Stimulated activated CD8-positive, alpha-beta memory T cell treated with anti-CD3 and anti-CD28 coated beads, Interleukin-15, amount 100 ng/mL, for 4 hours (primary cell): ENCODE measurements around the gene G2E3.
"Not testable (repeated sequence)": the region's sequence is repeated elsewhere in the genome, so short reads cannot be mapped to it uniquely, and the experiment has no call there.

ENCODE experiments used
- DNase-seq, 2 donors: peaks; one replicate each; pipeline ENCODE4 v3.0.0-alpha.2; 2020; ENCODE audit warnings: low read depth in 2 of 2

The G2E3 gene

DNA sequence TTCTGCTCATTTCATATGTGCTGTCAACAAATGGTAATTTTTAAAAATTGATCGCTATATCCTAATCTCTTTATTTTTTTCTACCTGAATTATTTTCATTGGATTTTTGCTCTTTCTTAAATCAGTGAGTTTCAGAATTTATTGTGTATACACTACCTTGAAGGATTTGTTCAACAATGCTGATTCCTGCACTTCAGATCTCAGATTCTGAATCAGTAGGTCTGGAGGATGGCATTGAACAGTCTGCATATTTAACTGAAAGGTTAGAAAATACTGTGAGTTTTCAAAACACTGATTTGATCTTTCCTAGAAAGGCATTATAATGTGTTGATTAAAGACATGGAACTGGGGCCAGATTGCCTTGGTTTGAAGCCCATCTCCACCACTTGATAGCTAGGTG, 1.6 kb downstream of the G2E3 start:
- no peak for DNase-seq

DNA sequence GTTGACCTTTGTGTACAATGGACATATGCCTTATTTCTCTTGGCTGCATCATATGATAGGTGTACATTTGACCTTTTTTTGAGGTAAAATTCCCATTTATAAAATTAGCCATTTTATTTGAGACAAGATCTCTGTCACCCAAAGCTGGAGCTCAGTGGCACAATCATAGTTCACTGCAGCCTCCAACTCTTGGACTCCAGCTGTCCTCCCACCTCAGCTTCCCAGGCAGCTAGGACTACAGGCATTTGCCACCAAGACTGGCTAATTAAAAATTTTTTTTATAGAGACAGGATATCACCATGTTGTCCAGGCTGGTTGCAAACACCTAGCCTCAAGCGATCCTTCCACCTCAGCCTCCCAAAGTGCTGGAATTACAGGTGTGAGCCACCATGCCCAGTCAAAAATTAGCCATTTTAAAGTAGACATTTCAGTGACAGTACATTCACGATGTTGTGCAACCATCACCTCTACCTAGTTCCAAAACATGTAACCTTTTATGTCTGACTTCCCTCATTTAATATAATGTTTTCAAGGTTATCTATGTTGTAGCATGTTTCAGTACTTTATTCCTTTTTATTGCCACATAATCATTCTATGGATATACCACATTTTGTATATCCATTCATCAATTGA, 5.4 kb downstream of the G2E3 start:
- DNase-seq = no peak

DNA sequence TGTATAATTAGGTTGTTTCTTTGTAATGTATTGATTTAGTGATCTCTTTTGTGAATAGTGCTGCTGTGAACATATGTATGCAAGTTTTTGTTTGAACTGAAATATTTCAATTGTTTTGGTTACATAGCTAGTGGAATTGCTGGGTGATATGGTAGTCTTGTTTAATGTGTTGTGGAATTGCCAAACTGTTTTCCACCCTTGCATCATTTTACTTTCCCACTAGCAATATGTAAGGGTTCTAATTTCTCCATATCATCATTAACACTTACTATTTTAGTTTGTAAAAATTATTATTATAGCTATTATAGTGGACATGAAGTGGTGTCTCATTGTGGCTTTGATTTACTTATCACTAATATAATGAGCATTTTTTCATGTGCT, 5.9 kb downstream of the G2E3 start:
- DNase-seq = no peak

DNA sequence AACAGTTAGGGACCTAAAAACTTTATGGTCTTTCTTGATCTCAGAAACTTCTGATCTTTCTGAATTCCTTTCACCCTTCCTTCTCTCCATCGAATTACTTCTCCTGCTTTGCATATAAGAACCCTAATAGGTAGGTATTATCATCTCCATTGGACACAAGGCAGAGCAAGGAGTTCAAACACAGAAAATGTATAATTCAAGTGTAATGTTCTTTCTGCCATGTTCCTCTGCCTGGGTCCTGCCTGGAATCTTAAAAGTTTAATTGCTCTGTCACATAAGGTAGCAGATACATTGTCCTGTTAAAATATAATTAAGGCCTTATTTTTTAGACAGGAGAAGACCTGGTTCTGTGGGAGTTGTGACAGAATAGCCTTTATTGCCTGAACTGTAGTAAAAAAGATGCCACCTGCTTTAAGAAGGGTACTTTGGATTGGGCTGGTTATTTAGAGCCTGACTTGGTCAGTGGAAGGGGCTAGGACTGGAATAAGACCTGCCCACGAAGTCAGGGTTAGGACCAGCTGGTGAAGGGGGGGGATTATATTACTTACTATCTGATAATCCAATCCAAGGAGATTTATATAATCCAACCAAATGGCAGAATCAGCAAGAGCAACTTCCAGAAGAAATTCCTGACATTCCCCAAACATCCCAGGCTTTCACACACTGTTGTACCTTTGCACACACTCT, 10.4 kb downstream of the G2E3 start:
- no peak for DNase-seq

DNA sequence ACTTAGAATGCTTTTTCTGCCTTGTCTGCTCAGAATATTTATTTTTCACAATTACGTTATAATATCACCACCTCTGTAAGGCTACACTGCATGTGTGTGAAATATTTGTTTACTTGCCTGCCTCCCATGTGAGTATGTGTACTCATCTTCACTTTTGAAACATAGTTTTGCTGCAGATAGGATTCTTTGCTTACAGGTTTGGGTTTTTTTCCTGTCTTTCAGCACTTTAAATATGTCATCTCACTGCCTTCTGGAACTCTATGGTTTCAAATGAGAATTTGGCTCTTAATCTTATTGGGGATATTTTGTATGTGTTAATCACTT, 10.9 kb downstream of the G2E3 start:
- DNase-seq = no peak

DNA sequence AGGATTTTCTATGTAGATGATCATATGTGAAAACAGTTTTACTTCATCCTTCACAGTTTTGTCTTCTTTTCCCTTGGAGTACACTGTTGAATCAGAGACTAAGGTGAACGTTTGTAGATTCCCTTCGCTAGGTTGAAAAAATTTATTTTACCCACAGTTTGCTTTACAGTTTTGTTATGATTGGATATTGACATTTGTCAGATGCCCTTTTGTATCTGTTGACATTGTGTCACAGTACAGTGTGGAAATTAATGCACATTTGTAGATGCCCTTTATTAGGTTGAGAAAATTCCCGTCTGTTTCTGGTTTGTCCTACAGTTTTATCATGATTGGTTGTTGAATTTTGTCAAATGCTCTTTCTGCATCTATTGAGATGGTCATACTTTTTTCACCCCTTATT, 13.3 kb downstream of the G2E3 start:
- no peak for DNase-seq

DNA sequence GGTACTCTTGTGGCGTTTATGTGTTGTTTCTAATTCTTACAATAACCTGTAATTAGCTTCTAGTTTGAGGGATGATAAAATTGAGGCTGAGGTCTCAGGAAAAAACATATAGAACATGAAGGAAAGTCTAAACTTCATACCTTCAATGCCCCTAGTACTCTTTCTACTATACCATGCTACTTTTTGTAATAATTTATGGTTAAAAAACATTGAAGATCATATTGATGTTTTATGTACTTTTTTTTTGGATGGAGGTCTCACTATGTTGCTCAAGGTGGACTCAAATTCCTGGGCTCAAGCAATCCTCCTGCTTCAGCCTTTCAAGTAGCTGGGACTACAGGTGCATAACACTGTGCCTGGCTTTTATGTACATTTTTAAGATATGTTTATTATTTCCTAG, 13.8 kb downstream of the G2E3 start:
- no peak for DNase-seq

DNA sequence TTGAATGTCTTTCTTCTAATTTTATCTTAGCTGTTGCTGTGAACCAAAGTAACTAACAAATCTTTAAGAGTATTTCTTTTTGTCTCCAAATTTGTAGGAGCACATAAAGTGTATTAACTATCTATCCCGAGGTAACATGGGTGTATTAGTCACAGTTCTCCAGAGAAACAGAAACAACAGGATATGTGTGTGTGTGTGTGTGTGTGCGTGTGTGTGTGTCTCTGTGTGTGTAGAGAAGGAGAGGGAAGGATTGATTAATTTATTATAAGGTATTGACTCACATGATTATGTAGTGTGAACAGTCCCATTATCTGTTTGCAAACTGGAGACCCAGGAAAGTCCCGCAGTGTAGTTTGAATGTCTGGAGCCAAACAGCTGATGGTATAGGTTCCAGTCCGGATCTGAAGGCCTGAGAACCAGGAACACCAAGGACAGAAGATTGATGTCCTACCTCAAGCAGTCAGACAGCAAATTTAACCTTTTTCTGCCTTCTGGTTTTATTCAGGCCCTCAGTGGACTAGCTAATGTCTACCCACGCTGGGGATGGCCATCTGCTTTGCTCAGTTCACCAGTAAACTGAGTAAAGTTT, 14.4 kb downstream of the G2E3 start:
- DNase-seq = no peak

DNA sequence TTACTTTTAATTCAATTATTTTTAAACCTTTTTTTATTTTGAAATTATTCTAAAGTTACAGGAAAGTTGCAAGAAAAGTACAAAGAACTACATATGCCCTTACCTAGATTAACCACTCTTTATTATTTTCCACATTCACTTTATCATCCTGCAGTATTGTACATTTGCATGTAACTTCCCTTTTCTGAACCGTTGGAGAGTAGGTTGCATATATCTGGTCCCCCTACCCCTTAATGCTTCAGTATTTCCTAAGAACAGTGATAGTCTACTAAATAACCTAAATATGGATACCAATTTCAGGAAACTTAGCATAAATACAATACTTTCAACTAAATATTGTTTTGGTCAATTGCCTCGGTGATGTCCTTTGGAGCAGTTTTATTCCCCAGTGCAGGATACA, 15.0 kb downstream of the G2E3 start:
- no peak for DNase-seq

DNA sequence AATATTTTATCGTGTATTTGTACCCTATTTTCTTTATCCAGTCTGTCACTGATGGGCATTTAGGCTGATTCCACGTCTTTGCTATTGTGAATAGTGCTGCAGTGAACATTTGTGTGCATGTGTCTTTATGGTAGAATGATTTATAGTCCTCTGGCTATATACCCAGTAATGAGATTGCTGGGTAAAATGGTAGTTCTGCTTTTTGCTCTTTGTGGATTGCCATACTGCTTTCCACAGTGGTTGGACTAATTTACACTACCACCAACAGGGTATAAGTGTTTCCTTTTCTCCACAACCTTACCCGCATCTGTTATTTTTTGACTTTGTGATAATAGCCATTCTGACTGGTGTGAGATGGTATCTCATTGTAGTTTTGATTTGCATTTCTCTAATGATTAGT, 15.8 kb downstream of the G2E3 start:
- not testable (repeated sequence) for DNase-seq

DNA sequence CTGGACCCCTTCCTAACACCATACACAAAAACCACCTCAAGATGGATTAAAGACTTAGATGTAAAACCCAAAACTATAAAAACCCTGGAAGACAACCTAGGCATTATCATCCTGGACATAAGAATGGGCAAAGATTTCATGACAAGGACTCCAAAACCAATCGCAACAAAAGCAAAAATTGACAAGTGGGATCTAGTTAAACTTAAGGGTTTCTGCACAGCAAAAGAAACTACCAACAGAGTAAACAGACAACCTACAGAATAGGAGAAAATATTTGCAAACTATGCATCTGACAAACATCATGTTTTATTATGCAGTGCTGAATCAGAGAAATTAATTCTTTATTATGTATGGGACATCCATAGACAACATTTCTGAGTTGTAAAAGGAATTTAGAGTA, 17.4 kb downstream of the G2E3 start:
- not testable (repeated sequence) for DNase-seq

DNA sequence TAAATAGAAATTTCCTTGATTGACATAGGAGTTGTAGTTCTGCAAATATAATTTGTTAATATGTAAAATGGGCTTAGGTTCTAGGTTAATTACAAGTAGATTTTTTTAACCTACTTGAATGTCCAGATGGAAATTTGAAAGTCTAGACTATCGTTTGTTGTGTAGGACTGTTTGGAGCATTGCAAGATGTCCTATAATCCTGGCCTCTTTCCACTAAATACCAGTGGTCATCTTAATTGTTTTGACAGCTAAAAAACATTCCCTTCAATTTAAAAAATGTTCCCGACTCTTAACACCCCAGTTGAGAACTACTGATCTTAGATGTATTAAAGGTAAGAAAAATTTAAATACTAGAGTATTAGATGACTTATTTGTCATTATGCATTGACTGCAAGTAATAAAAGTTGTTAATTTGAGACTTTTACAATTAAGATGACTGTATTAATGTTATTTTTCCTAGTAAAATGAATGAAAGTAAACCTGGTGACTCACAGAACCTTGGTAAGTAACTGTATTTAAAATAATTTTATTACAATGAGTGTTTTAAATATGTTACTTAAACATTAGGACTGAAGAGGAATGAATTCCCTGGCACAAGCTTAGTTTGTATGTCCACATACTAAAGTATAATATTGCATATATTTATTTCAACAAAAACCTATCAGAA, 21.8 kb downstream of the G2E3 start:
- no peak for DNase-seq

DNA sequence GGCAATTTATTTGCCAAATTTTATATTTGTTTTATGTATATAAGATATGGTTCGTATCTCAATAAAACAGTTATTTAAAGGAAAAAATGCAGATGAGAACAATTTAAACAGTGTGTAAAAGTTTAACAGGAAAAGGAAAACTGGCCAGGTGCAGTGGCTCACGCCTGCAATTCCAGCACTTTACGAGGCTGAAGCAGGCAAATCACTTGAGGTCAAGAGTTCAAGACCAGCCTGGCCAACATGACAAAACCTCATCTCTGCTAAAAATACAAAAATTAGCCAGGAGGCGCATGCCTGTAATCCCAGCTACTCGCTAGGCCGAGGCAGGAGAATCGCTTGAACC, 22.3 kb downstream of the G2E3 start:
- no peak for DNase-seq

DNA sequence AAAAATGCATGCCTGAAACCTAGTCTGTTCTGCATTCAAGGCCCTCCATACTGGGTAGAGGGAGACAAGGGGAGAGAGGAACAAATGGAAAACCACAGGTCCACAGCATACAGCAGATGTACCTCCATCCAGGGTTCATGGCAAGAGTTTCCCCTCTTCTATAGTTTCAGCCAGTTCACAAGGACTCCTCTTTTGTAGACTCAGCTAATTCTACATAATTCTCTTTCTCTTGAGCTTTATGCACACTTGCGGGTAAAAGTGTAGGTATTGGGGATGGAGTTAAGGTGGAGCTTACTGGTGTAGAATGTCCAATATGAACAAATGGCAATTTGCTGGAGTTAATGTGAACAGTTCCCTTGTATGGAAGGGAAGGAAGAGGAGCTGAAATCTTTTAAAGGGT, 23.4 kb downstream of the G2E3 start:
- no peak for DNase-seq

DNA sequence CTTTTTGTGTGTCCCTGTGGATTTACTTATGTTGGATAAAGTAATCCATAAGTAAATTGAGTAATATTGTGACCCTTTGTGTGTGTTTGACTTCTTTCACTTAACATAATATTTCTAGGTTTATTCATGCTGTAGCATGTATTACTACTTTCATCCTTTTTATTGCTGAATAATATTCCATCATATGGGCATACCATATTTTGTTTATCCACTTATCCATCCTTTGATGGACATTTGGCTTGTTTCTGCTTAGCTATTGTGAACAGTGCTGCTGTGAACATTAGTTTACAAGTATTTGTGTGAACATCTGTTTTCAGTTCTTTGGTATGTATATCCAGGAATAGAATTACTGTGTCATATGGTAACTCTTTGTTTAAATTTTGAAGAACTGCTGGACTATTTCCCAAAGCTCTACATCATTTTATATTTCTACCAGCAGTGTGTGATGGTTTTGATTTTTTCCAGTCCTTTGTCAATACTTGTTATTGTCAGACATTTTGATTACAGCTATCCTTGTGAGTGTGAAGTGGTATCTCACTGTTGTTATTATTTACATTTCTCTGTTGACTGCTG, 25.2 kb downstream of the G2E3 start:
- no peak for DNase-seq

DNA sequence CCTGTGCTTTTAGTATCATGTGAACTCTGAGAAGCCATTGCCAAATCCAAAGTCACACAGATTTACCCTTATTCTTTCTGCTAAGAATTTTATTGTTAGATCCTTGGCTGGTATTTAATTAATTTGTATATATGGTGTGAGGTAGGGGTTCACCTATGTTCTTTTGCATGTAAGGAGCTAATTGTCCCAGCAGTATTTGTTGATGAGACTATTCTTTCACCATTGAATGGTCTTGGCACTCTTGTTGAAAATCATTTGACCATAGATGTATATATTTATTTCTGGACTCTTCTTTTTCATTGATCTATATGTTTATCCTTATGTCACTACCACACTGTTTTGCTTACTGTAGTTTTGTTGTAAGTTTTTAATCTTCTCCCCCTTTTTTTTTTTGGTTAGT, 26.2 kb downstream of the G2E3 start:
- no peak for DNase-seq

DNA sequence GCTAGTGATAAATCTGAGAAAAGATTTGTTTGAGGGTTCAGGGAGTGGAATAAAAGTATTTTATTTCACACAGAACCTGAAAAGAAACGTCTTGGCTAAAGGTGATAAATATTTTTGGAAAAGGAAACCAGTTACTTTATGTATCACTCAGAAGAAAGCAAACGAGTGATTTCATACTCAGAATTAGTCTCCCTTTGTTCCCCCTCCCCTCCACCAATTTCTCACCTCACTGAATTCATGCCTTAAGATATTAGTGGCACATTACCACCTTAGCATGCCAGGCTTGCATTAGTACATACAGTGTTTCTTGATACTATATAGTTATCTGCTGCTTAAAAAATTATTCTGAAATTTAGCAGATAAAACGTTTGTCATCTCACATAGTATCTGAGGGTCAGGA, 28.2 kb downstream of the G2E3 start:
- no peak for DNase-seq

DNA sequence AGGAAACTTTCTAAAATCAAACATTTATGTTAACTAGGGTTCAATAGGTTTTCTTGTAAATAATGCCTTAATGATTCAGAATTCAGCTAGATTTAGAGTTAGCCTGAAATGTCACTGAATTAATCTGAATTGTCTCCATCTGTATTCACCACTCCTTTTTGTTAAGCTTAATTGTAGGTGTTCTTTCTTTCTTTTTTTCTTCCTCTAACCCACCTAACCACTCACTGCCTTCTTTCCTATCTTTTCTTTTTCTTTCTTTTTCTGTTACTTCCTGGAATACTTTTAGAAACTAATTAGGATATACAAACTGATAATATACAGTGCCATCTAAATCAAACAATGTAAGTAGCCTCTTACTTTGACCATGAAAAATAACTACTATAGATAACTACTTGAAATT, 29.9 kb downstream of the G2E3 start:
- DNase-seq = no peak

DNA sequence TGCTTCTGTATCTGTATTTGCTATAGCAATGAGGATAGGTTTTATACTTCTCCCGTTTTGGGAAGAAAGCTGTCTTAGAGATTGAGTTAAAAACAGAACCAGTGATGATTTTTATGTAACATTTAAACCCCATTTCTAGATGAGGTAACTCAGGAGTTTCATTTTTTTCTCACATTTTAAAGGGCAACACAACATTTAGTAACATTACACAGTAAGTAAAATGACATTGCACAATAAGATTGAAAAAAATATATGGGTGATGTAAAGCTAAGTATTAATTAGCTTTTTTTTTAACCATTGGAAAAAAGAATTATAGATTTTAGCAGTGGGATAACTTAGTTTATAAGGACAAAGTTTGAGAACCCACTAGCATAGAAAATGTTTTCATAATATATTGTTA, 38.0 kb downstream of the G2E3 start:
- no peak for DNase-seq

DNA sequence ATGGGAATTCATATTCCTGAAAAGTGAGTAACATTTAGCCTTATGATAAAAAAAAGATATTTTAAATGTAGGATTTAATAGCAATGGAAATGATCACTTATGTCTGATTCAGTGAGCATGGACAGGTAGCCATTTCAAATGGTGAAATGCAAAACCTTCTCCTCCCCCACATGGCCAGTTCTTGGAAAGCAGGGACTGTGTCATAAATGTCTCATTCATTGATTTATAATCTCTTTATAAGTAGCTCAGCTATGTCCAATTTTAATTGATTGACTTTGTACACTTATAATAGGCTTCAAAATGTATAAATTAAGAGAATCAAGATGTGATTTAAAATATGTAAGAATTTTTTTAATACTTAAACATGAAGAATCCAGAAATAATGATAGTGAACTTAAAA, 38.5 kb downstream of the G2E3 start:
- no peak for DNase-seq

DNA sequence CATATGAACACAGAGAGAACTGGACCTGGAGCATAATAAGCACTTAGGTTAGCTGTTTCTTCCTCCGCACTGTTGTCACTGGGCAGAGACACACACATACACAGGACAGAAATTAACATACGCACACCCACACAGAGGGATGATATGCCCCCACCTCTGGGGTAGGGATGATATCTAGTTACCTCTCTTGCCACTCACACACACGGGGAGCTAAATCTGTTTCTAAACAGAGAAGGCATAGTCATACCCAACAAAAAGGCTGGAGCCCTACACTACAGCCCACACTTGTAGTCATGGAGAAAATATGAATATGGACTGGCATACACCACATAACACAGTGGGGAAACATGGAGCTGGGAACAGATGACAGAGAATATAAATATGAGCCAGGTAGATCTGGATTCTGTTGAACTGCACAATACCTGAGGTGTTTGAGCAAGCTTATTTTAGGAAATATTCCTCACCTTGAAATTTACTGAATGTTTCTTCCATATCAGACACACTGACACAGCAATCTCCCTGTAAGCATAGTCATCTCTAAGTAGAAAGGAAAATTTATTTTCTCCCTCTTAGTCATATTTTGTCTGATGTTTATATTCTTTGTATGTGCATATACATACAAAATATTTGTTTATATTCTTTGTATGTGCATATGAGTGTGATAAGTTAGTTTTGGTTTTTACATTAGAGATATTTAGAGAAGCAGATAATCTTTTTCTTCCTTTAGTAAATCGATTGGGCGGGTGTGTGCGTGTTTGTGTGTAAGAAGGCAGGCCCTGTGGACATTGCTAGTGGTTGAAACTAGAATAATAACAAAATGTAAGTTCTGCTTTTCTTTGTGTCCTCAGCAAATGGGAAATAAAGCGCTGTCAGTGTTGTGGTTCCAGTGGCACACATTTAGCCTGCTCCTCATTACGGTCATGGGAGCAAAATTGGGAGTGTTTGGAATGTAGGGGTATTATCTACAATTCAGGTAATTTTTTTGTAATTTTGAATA, 42.3 kb downstream of the G2E3 start:
- DNase-seq = no peak

DNA sequence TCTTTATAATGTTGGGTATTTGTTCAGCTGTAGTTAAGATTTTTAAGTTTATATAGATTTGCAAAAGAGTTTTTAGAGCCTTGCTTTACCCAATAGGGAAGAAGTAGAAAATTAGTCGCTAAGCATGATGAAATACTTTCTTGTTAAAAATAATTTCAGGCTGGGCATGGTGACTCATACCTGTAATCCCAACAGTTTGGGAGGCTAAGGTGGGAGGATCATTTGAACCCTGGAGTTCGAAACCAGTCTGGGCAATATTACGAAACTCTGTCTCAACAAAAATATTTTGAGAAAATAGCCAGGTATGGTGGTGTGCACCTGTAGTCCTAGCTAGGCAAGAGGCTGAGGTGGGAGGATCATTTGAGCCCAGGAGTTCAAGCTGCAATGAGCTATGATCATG, 44.4 kb downstream of the G2E3 start:
- DNase-seq = no peak
